Thyroid gland (tissue), 4 donors: ENCODE measurements around the gene PC. TPM values are rescaled to one million over a fixed set of nuclear protein-coding genes. Genes with fewer than 3 reads are reported as not detected.

Source experiments
- DNase-seq, 2 donors: peaks; one replicate each; pipeline ENCODE4 v3.0.0-alpha.2; 2019
- H3K27ac ChIP-seq, 3 donors: fragments of 200-600 bp; sonication (generic); 1 replicate in 2 of 3; 2 replicates in 1 of 3; pipeline ENCODE4 v1.5.1; 2016 to 2019; ENCODE audit warnings: mild to moderate bottlenecking in 1 of 3, moderate library complexity in 1 of 3
- H3K27me3 ChIP-seq: fragments of 200-600 bp; sonication (generic); one replicate; pipeline ENCODE4 v1.5.1; 2019
- H3K36me3 ChIP-seq, 2 donors: fragments of 200-600 bp; sonication (generic); one replicate each; pipeline ENCODE4 v1.5.1; 2016 to 2019
- H3K4me1 ChIP-seq, 2 donors: fragments of 200-600 bp; sonication (generic); one replicate each; pipeline ENCODE4 v1.5.1; 2017 to 2019
- H3K4me3 ChIP-seq, 3 donors: fragments of 200-600 bp; sonication (generic); replicated peaks in 1 of 3; 1 replicate in 2 of 3; 2 replicates in 1 of 3; pipeline ENCODE4 v1.5.1; 2016; ENCODE audit warnings: mild to moderate bottlenecking in 1 of 3
- H3K9me3 ChIP-seq: fragments of 200-600 bp; sonication (generic); one replicate; pipeline ENCODE4 v1.5.1; 2017
- POLR2A ChIP-seq, 2 donors: fragments of 450-650 bp; IDR thresholded peaks; one replicate each; pipeline ENCODE4 v1.6.1; 2017; ENCODE audit warnings: antibody characterized with exemption in 2 of 2, mild to moderate bottlenecking in 2 of 2, moderate library complexity in 1 of 2
- WGBS, 2 donors: methylation state at CpG; one replicate each; pipeline ENCODE4 v1.1.5; 2017; 5-methylcytosine and 5-hydroxymethylcytosine counted together
- intact Hi-C: fragments of 100-400 bp; cut with DNase I; formaldehyde crosslinking; loops from one replicate; pipeline ENCODE4 v1.15.1; 2023
- total RNA-seq, 4 donors: library from RNA; depleted of rRNA; stranded (reverse); fragments of >200 nt; gene quantifications; one replicate each; pipeline ENCODE4 v1.2.3, GENCODE V29; 2016
- TF ChIP-seq, protein P1 (sequence below), 6 experiments: fragments of 200-600 bp in 3 of 6; fragments of 450-650 bp in 3 of 6; sonication (generic) in 3 of 6; IDR thresholded peaks; one replicate each; pipeline ENCODE4 v1.5.1; 2016 to 2019; ENCODE audit warnings: antibody characterized with exemption in 6 of 6, mild to moderate bottlenecking in 2 of 6, inconsistent platforms in 1 of 6, moderate library complexity in 1 of 6

Gene PC
- total RNA-seq, 4 donors from 2014 or later: 5.4 to 34.3 (median 21.9) TPM

- DNase-seq: no peak
- 91 to 95% methylated on average over 10 of the region's 10 CpGs for WGBS, 2 donors
- TF ChIP-seq, protein P1, sequence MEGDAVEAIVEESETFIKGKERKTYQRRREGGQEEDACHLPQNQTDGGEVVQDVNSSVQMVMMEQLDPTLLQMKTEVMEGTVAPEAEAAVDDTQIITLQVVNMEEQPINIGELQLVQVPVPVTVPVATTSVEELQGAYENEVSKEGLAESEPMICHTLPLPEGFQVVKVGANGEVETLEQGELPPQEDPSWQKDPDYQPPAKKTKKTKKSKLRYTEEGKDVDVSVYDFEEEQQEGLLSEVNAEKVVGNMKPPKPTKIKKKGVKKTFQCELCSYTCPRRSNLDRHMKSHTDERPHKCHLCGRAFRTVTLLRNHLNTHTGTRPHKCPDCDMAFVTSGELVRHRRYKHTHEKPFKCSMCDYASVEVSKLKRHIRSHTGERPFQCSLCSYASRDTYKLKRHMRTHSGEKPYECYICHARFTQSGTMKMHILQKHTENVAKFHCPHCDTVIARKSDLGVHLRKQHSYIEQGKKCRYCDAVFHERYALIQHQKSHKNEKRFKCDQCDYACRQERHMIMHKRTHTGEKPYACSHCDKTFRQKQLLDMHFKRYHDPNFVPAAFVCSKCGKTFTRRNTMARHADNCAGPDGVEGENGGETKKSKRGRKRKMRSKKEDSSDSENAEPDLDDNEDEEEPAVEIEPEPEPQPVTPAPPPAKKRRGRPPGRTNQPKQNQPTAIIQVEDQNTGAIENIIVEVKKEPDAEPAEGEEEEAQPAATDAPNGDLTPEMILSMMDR (IDR thresholded peaks at IDR 0.05): no peak
- no peak for TF ChIP-seq POLR2A (IDR thresholded peaks at IDR 0.05)
- no peaks in the 10 kb centered on the region for H3K9me3 ChIP-seq
- no peaks in the 10 kb centered on the region for H3K27me3 ChIP-seq
- no peak overlapping the region for H3K27ac ChIP-seq
- no peaks in the 10 kb centered on the region for H3K36me3 ChIP-seq
- H3K4me1 ChIP-seq: no peaks in the 10 kb centered on the region
- intact Hi-C loops: no loop called here
- H3K4me3 ChIP-seq: no peak overlapping the region
Observed at GRCh38 chr11:66951135-66951534, 7.0 kb downstream of the PC start.

- TF ChIP-seq, protein P1 (IDR thresholded peaks at IDR 0.05): no peak
- TF ChIP-seq POLR2A (IDR thresholded peaks at IDR 0.05): peak in 1 of 2 donors; percentile 21
- H3K27me3 ChIP-seq: no peaks in the 10 kb centered on the region
- intact Hi-C loops: no loop called here
- no peaks in the 10 kb centered on the region for H3K4me1 ChIP-seq
- DNase-seq: peak; percentile 71 to 81
- peak overlapping the region in 1 of 3 donors; percentile 67 for H3K27ac ChIP-seq
- no peaks in the 10 kb centered on the region for H3K9me3 ChIP-seq
- no peaks in the 10 kb centered on the region for H3K36me3 ChIP-seq
- WGBS, 2 donors: 59 to 64% methylated on average over 8 of the region's 8 CpGs
- no peak overlapping the region for H3K4me3 ChIP-seq
Observed at GRCh38 chr11:66950112-66950535, 8.1 kb downstream of the PC start.

- WGBS, 2 donors: 92 to 94% methylated on average over 5 of the region's 5 CpGs
- no peak overlapping the region for H3K27ac ChIP-seq
- H3K4me1 ChIP-seq: no peaks in the 10 kb centered on the region
- H3K36me3 ChIP-seq: no peaks in the 10 kb centered on the region
- no peaks in the 10 kb centered on the region for H3K27me3 ChIP-seq
- no peaks in the 10 kb centered on the region for H3K9me3 ChIP-seq
- no peak overlapping the region for H3K4me3 ChIP-seq
- intact Hi-C loops: no loop called here
- TF ChIP-seq, protein P1 (IDR thresholded peaks at IDR 0.05): no peak
- TF ChIP-seq POLR2A (IDR thresholded peaks at IDR 0.05): no peak
- DNase-seq: no peak
Observed at GRCh38 chr11:66938582-66939135, 19.5 kb downstream of the PC start.

- Histone ChIP-seq H3K9me3 (no peaks in the 10 kb centered on the region), H3K27ac (no peak overlapping the region), H3K36me3 (no peaks in the 10 kb centered on the region), H3K4me1 (no peaks in the 10 kb centered on the region), H3K4me3 (no peak overlapping the region), H3K27me3 (no peaks in the 10 kb centered on the region)
- WGBS, 2 donors: 93 to 96% methylated on average over 1 of the region's 1 CpG
- TF ChIP-seq, protein P1 (IDR thresholded peaks at IDR 0.05): no peak
- TF ChIP-seq POLR2A (IDR thresholded peaks at IDR 0.05): no peak
- no peak for DNase-seq
- intact Hi-C loops: no loop called here
Observed at GRCh38 chr11:66937193-66937733, 20.9 kb downstream of the PC start.

DNA sequence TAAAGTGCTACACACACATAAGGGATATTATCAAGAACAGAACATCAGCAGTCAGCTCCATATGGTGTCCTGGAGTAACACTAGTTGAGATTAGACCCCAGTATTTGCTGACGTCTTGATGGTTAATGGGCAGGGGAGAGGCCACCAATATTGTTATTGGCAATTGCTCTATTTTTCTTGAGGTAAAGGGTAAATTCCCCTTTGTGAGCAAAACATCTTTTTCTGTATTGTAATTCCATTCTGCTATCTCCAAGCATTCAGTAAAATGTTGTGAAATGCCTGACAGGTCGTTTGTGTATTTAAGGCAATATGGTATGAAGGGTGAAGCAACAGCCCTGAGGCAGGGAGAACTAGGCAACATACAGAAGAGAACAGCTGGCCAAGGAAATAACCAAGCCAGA is 21.9 kb downstream of the PC start:
- H3K27ac ChIP-seq: no peak overlapping the region
- WGBS, 2 donors: 79 to 92% methylated on average over 2 of the region's 2 CpGs
- intact Hi-C loops: no loop called here
- H3K9me3 ChIP-seq: no peaks in the 10 kb centered on the region
- no peak for DNase-seq
- no peaks in the 10 kb centered on the region for H3K4me1 ChIP-seq
- no peak overlapping the region for H3K4me3 ChIP-seq
- no peaks in the 10 kb centered on the region for H3K36me3 ChIP-seq
- TF ChIP-seq POLR2A (IDR thresholded peaks at IDR 0.05): no peak
- TF ChIP-seq, protein P1 (IDR thresholded peaks at IDR 0.05): no peak
- H3K27me3 ChIP-seq: no peaks in the 10 kb centered on the region
